UCSD-AML1 (cell line): ENCODE data around the gene MLANA.

Experiments
- DNase-seq: peaks from one replicate; lab custom pipeline; 2025; ENCODE audit not compliant: unreplicated experiment; lab: John Stamatoyannopoulos, UW

MLANA gene

DNA sequence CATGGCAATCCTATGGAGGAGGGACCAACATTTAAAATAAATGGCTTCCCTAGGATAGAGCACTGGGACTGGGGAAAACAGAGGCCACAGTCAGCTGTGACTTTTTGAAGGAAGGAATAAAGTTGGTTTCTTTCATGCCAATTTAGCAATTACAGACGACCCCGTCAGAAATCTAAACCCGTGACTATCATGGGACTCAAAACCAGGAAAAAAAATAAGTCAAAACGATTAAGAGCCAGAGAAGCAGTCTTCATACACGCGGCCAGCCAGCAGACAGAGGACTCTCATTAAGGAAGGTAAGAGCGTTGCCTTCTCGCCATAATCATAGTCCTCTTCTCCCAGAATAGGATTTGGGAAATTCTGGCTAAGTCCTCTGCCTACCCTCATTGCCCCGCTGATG is at the start of gene MLANA:
Gene MLANA (plus strand): TSS at position 249 of the 400 bp plus-strand sequence. CDS start 1,586 bp downstream, outside the sequence.
- no peak for DNase-seq

DNA sequence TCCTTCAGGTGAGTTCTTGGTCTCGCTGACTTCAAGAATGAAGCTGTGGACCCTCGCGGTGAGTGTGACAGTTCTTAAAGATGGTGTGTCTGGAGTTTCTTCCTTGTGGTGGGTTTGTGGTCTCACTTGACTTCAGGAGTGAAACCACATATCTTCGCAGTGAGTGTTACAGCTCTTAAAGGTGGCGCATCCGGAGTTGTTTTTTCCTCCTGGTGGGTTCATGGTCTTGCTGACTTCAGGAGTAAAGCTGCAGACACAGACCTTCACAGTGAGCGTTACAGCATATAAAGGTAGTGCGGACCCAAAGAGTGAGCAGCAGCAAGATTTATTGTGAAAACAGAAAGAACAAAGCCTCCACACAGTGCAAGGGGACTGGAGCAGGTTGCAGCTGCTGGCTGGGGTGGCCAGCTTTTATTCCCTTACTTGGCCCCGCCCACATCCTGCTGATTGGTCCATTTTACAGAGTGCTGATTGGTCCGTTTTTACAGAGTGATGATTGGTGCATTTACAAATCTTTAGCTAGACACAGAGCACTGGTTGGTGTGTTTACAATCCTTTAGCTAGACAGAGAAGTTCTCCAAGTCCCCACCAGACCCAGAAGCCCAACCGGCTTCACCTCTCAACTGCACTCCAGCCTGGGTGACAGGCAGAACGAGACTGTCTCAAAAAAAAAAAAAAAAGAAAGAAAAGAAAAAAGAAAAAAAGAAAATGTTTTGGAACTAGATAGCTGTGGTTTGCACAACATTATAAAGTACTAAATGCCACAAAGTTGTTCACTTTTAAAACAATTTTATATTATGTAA is 48.7 kb upstream of the MLANA start:
- DNase-seq: no peak

DNA sequence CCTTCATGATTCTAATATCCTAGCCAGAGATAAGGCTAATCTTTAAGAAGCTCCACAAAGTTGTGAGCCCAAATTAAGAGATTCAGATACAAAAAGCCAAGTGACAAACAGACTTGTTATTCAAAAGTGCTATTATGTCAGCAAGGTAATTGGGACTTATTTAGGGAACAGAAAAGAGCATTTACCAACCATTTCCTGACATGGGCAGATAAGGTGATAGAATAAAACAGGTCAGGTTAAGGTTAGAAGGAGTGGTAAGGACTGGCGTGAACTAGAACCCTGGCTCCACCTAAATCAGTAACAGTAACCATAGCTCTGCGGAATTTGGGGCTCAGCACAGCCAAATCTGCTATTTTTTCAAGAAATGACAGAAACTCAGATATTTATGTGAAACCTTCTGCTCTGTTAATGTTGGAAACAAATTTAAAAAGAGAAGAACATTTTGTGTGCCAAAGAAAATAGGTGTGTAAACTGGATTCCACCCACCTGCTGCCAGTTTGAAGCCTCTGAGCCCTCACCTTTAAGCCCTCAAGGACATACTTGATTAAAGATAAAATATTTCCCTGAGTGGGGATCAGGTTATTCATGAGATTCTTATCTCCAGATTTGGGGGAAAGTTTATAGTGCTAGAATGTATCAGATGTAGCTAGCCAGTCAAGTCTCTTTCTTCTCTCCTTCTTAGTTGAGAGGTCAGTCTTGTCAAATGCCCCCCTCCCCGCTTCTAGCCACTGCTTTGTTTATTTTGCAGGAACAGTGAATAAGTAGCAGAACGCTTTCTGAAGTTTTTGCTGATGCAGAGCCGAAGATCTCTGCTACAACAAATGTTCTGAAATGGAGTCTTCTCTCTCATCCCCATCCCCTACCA is 47.5 kb upstream of the MLANA start:
- no peak for DNase-seq

DNA sequence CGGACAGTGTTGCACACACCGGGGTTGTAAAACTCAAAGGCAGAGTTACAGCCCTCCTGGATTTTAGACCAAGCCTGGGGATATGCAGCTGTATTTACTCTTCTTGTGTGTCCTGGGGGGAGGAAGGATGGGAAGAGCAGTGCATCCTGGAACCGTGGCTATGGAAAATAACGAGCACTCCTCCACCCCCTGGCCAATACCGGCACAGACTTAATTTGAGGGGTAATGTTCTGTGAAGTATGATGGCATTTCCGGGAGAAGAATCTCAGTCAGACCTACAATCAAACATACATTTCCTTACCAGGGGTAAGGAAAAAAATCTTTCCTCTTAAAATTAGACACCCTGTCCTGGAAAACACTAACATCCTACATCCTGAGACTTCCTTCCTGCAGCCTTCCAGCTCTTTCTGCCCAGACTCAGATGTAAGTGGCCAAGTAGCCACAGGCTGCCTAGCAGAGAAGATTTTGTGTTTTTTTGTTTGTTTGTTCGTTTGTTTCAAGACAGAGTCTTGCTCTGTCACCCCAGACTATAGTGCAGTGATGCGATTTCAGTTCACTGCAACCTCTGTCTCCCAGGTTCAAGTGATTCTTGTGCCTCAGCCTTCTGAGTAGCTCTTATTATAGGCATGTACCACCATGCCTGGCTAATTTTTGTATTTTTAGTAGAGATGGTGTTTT is 46.8 kb upstream of the MLANA start:
- DNase-seq: peak; percentile 15

- DNase-seq: no peak
These were observed 45.5 kb upstream of the MLANA start for GRCh38 chr9:5845157-5845531.

DNA sequence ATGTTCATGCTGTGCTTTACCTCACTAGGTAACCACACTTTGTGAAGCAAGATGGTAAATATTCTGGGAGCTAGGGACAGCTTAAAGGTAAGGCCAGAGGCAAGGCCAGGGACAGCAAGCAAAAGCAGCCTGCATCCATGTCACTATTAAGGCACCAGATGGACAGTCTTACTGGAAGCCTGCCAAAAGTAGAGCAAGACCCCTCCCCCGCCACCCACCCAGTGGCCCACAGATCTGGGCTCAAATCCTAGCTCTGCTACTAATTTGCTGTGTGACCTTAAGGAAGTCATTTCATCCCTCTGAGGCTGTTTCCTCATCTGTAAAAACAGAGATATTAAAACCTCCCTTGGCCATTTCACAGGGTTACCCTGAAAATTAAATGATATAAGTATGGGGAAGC is 44.6 kb upstream of the MLANA start:
- peak; percentile 14 for DNase-seq

DNA sequence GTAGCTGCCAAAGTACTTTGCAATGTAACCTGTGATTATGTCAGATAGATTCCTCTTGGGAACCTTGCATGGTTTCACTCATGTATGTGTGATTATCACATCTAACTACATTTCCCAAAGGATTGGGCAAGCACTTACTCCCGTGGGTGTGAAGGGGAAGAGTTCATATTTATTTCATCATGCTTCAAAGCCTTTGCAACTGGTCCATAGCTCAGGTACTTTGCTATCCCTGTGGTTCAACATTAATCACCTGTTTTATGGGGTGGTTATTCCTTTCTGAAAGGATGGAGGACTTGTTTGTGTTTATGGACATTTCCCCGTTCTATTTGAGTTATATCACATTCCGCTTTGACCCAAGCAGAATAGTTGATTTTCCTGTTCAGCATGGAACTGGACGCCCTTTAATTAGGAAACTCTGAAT is 44.2 kb upstream of the MLANA start:
- DNase-seq: no peak

DNA sequence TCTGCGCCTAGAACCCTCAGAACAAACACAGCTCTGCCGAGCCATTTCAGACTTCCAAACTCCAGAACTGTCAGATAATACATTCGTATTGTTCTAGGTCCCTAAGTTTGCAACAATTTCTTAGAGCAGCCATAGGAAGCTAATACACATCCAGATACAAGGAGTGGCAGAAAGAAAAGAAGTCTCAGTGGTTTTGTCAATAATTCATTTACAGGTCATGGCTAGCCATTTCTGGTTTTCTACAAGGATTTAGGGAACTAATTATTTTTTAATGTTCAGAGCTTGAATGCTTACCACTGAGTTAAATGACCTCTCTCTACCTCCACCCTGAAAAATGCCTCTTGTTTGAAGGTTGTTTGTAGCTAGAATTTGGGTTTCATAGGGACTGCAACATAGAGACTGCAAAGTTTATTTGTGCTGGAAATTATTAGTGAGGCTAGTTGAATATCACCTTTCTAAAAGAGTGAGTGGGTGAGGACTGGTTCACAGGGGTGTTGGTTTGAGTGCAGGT is 42.3 kb upstream of the MLANA start:
- DNase-seq: no peak

- no peak for DNase-seq
These were observed 40.0 kb upstream of the MLANA start for GRCh38 chr9:5850724-5851122.

DNA sequence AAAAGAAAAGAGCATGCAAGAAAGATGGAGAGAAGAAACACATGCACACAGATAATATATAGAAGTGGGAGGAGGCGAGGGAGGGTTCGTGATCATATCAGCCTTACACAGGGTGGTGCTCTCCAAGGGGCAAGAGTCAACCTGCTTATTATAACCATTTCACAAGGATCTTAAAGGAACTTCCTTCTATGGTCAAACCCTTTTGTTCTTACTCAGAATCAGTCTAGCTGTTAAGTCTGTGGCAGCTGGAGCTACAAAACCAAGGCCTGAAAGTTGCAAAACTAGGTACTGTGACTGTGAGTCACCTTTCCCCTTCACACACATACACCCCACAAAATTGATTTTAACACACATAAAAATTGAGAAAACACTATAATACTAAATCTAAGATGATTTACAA is 39.2 kb upstream of the MLANA start:
- no peak for DNase-seq

GRCh38 chr9:5852987-5853386 is 37.7 kb upstream of the MLANA start:
- no peak for DNase-seq

DNA sequence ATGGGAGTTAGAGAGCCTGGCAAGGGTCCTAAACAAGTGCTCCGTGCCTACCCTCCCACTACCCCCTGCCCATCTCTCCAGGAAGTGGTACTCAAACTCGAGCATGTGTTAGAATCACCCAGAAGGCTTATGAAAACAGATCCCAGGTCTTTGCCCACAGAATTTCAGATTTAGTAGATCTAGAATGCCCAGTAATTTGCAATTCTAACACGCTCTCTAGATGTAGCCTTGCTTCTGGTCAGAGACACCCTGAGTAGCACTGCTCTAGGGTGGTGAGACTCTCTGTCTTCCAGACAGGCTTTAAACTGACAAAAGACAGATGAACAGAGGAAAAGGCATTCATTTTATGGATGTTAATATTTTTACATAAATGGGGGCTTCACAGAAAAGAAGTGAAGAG is 37.1 kb upstream of the MLANA start:
- no peak for DNase-seq

DNA sequence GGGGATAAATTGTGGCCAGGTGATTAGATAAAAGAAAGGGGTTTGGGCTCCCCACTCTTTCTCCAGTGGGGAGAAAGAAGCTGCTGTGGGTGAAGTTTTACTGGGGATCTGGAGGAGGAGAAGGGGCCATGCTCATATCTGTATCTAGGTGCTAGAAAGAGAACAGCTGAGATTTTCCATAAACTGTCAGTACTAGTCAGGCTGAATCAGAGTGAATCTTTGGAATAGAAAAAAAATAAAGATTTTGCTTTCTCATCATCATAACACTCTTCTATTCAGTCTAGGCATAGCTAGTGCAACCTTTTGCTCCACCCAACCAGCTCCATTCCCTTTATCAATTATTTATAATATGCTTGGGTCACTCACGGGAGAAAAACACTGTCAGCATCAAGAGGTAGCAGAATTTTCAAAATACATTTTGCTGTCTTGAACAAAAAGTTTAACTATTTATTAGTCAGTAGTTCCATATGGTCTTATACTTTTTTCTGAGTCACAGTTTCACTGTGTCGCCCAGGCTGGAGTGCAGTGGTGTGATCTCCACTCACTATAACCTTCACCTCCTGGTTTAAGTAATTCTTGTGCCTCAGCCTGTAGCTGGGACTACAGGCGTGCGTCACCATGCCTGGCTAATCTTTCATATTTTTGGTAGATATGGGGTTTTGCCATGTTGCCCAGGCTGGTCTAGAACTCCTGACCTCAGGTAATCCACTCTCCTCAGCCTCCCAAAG is 36.5 kb upstream of the MLANA start:
- no peak for DNase-seq

DNA sequence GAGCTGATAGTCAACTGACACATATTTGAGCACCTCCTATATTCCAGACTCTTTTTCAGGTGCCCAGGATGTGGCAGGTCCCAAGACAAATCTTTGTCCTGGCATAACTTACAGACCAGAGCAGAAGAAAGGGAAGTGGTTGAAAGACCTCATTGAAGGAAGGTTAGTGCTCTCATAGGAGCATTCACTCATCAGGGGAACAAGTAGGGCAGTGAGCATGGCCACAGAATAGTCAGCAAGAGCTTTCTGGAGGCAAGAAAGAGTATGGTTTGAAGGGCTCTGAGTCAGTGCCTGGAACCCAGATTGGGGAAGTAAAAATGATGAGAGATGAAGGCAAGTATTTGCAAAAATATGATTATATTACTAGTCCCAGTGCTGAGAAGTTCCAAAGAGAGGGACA is 32.8 kb upstream of the MLANA start:
- DNase-seq: no peak

DNA sequence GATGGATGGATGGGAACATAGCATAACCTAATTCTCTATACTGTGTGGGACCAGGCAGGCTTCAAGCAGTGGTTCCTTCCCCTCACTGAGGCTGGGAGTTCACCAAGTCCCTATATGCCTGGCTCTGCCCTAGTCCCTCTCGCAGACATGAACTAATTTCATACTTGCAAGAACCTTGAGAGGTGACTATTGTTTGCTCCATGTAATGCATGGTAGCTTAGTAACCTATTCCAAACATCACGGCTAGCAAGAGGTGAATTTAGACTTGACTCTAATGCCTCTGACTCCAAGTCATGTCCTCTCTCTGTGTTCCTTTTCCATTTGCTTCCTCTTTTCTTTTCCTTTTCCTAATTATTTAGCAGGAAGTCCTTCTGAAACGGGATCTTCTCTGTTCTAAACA is 31.9 kb upstream of the MLANA start:
- no peak for DNase-seq

GRCh38 chr9:5863092-5863746 is 27.5 kb upstream of the MLANA start:
- DNase-seq: no peak

- DNase-seq: no peak
These were observed 26.2 kb upstream of the MLANA start for GRCh38 chr9:5864446-5864845.

DNA sequence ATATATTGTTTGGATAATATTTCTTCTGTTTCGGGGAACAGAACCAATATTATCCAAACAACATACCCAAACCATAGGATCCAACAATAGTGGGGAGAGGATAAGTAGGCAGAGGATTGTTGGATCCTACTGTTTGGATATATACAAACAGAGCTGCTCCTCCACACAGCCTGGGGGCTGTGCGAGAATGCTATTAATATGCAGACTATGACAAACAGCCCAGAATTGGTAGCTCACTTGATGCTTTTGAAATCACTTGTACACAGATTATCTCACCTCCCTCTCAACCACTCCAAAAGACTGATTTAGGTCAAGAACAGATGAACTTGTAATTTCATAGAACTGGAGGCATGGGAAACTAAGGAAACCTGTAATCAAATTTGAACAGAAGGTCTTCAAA is 24.4 kb upstream of the MLANA start:
- no peak for DNase-seq

DNA sequence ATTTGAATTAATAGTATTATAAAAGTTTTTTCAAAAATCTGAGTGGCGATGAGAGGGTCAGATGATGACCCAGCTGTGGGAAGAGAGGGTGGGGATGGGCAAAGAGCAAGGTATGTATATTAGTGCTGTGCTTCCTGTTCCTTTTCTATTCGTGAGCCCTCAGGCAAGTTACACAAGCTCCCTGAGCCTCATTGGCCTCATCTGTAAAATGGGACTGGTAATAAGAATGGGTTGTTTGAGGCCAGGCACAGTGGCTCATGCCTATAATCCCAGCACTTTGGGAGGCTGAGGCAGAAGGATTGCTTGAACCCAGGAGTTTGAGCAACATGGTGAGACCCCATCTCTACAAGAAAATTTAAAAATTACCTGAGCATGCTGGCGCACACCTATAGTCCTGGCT is 24.0 kb upstream of the MLANA start:
- no peak for DNase-seq

- no peak for DNase-seq
These were observed 22.5 kb upstream of the MLANA start for GRCh38 chr9:5868235-5868634.
